Dedifferentiated amniotic fluid mesenchymal stem cell (primary cell): ENCODE results near the gene OR51T1.
A peak's percentile ranks its signal among the peaks of the same experiment; 100 is the strongest.
"Not testable (repeated sequence)": the region's sequence is repeated elsewhere in the genome, so short reads cannot be mapped to it uniquely, and the experiment has no call there.

Experiments
- DNase-seq: peaks from one replicate; pipeline ENCODE4 v3.0.0-alpha.2; 2016; ENCODE audit errors: extremely low spot score

OR51T1 gene, protein sequence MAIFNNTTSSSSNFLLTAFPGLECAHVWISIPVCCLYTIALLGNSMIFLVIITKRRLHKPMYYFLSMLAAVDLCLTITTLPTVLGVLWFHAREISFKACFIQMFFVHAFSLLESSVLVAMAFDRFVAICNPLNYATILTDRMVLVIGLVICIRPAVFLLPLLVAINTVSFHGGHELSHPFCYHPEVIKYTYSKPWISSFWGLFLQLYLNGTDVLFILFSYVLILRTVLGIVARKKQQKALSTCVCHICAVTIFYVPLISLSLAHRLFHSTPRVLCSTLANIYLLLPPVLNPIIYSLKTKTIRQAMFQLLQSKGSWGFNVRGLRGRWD

DNA sequence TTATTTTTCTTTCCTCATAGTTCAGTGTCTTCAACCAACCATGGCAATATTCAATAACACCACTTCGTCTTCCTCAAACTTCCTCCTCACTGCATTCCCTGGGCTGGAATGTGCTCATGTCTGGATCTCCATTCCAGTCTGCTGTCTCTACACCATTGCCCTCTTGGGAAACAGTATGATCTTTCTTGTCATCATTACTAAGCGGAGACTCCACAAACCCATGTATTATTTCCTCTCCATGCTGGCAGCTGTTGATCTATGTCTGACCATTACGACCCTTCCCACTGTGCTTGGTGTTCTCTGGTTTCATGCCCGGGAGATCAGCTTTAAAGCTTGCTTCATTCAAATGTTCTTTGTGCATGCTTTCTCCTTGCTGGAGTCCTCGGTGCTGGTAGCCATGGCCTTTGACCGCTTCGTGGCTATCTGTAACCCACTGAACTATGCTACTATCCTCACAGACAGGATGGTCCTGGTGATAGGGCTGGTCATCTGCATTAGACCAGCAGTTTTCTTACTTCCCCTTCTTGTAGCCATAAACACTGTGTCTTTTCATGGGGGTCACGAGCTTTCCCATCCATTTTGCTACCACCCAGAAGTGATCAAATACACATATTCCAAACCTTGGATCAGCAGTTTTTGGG is at the start of gene OR51T1:
Gene OR51T1, plus strand, starts transcription at position 41 of the 641 bp plus-strand sequence. Its CDS starts 0 bp downstream, at position 41.
- DNase-seq, result no peak

DNA sequence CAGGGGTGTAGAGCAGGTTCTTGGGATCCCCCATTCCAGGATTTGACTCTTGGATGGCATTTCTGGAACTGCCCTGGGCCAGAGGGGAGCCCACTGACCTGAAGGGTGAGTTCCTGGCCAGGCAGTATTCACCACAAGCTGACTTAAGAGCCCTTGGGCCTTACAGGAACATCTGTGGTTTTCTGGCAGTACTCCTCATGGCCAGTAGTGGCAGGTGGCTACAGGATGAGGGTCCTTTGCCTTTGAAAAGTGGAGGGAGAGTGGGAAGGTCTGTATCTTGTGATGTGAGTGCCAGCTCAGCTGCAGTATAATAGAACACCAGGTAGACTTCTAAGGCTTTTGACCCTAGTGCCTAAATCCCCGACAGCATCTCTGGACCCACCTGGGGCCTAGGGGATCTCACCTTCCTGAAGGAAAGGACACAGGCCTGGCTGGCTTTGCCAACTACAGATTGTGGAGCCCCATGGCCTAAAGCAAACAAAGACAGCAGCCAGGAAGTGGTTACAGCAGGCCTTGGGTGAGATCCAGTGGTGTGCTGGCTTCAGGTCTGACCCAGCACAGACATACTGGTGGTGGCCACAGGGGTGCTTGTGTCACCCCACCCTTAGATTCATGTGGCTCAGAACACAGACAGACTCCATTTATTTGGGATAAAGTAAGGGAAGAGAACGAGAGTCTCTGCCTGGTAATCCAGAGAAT is 41.7 kb upstream of the OR51T1 start:
- DNase-seq, result no peak

DNA sequence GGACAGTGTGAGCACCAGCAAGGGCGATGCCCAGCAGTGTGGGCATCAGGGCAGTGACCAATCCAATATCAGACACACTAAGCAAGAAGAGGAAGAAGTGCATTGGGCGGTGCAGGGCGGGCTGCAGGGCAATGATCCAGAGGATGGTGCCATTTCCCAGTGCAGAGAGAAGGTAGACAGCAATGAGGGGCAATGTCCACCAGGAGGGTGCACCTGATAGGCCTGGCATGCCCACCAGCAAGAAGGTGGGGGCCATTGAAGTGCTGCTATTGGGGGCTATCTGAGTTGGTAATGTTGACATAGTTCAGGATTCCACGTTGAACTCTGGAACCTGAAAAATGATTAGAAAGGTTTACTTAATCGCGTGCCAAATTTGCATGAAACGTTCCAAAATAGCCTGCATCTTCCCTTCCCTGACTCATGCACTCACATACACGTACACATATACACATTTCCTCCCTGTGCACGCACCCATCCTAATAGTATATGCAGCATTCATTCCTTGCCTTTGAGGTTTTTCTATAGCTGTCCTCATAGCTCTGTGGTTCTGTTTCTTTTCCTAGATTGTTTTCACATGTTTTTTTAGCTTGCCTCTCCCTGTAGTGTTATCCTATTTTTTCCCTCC is 32.7 kb upstream of the OR51T1 start, which contains the start of gene OR51S1:
Gene OR51S1, minus strand, starts transcription at position 301 of the 625 bp plus-strand sequence. Its CDS starts 0 bp downstream, at position 301.
- no peak for DNase-seq

DNA sequence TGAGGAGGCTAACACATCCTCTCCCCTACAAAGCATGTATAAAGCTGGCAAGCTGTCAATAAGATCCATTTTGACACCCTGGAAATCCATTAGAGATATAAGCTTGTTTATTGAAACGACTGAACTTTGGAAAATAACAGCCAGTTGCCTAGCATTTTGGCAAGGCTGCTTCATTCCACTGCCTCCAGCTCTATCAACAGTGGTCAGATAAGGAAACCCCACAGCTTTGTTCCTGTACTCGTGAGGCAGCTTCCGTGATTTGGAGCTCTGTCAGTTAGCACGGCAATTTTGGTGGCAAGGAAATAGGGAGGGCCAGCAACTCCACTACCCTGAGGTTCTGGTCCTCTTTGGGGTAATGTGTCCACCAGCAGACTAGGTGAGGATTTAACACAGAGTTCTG is 30.7 kb upstream of the OR51T1 start:
- DNase-seq, result no peak

DNA sequence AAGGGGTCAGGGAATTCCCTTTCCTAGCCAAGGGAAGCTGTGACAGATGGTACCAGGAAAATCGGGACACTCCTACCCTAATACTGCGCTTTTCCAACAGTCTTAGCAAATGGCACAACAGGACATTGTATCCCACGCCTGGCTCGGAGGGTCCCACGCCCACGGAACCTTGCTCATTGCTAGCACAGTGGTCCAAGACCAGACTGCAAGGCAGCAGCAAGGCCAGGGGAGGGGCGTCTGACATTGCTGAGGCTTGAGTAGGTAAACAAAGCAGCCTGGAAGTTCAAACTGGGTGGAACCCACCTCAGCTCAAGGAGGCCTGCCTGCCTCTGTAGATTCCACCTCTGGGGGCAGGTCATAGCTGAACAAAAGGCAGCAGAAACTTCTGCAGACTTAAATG is 27.4 kb upstream of the OR51T1 start:
- DNase-seq, result not testable (repeated sequence)

DNA sequence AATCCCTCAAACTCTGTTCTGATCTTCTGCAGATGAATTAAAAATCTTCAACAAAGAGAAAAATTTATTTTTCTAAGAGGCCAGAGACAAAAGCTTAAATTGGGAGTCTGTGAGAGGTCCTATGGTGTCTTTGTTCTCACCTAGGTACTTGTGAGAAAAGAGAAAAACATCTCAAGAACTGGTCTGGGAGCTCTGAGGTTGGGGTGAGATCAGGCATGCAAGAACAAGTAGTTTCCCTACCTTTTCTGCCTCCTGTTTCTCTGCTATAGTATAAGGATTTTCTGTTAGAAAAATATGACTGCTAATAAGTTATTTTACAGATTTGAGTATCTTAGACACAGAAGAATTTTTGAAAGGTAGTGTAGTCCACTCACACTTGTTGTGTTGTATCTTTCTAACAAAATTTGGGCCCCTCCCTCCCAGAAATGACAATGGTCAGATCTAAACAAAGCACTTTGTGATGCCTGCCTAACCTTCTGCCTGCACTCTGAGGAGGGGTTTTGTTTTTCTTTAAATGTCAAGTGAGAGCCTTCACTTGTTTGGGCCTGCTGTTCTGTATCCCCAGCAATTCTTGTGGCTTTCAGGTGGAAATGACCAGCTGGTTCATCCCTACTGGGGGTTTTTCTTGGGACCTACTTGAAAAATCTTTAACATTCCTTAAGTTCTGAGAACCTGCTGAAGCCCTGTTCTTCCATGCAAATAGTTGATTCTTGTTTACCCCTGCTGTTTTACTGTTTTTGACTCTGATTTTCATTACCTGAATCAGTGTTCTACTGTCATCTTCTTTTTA is 19.1 kb upstream of the OR51T1 start:
- DNase-seq, result no peak

DNA sequence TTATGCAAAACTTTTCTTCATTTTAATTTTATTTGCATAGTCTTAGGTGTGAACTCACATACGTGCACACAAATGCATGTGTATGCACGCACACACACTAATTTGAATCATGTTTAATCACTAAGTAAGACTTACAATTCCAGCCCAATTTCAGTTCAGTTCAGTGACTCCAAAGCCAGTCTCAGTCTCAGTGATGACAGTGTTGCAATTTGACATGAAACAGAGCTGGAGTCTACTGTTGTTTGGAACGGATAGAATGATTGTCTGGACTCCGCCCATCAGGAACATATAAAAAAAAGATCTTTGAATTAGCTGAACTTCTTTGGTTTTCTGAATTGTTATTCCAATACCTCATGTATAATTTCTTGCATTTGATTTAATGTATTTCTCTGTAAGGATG is 17.8 kb upstream of the OR51T1 start:
- DNase-seq, result no peak

DNA sequence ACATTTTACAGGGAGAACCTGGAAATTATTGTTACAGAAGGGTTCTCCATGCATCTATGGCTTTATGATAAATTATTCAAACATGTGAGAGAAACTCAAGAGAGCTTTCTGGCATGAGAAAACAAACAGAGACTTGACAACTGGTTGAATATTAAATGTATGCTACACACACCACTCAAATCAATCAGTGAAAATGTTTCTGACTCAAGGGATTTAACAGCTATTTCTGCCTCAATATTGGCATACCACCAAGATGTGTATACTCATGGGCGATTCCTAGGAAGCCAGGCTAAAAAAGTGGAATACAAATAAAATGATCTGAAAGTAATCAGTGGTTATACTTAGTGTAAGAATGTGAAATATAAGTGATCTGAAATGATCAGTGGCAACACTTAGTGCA is 15.8 kb upstream of the OR51T1 start:
- no peak for DNase-seq

DNA sequence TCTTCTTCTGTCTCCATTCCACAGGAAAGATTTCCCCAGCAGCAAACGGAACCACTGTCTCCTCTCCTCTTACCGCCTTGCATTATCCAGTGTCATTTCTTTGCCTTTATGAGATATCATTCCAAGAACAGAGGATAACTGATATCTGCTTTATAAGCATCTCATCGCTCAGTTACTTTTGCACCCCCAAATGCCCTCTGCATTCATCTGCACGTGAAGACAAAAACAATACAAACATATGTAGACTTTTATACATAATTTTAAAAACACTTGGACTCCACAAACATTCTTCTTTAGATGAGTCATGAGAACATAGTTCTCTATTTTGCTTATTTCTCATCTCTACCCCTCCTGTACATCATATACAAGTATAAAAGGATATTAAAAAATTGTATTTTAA is 512 bp upstream of the OR51T1 start:
- no peak for DNase-seq

DNA sequence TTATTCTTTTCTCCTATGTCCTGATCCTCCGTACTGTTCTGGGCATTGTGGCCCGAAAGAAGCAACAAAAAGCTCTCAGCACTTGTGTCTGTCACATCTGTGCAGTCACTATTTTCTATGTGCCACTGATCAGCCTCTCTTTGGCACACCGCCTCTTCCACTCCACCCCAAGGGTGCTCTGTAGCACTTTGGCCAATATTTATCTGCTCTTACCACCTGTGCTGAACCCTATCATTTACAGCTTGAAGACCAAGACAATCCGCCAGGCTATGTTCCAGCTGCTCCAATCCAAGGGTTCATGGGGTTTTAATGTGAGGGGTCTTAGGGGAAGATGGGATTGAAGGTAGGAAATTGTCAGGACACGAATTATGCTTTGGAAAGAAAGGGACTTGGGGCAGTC is 843 bp downstream of the OR51T1 start:
- no peak for DNase-seq

DNA sequence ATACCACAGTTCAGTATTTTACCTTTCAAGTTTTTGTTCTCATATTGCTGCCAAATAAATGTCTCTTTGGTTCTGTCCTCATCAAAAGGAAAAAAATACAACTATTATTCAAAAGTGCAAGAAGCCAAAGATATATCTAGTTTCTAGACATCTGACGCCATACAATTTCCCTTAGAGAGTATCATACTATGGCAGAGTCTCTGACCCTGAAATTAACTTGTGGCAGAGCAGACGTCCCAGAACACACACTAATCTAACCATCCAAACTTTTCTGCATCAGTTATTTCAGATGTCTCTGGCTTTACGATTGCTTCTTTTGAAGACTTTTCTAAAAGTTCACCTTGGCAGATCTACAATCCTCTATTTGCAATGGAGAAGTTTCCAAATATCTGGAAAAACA is 2.7 kb downstream of the OR51T1 start:
- no peak for DNase-seq

DNA sequence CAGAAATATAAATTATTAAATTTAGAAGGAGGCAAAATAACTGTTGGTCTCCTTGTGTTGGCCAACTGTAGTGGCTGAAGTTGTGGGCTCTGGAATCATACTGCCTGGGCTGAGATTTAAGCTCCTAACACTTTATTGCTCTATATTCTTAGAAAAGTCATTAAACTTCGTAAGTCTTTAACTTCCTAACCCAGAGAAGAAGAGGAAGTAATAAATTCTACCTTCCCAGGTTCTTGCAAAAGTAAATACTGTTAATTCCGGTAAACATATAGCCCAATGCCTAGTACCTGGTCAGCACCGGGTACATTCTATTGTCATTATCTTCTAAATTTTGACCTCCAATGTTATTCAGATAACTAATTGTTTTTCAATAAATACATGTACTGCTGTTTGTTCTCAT is 4.5 kb downstream of the OR51T1 start:
- DNase-seq, result no peak

DNA sequence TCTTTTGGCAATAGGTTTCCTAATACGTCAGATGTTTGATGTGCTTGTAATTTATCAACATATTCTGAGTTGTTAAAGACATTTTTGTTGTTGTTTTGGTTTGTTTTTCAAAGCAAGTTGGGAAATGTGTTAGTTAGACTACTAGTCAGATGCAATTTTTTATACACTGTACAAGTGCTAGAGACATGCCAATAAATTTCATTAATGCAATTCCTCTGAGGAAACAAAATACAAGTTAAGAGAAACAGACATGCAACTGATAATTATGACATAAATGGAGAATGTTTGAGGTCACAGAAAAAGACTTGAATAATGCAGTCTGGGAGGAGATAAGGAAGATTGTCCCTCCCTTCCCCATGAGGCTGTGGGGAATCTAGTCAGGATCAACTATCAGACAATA is 5.9 kb downstream of the OR51T1 start:
- DNase-seq, result no peak

DNA sequence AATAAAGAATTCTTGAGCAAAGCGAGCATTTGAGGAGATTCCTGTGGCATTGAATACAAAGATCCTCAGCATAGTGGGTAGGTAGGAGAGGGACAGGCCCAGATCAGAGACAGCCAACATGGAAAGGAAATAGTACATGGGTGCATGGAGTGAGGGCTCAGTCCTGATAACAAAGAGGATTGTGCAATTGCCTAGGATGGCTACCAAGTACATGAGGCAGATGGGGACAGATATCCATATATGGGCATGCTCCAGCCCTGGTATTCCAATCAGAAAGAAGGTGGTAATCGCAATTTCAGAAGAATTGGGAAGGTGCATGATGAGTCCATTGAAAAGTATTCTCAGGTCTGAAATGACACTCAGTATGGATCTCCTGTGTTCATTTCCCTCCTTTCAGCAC is 8.6 kb downstream of the OR51T1 start:
- DNase-seq, result no peak

DNA sequence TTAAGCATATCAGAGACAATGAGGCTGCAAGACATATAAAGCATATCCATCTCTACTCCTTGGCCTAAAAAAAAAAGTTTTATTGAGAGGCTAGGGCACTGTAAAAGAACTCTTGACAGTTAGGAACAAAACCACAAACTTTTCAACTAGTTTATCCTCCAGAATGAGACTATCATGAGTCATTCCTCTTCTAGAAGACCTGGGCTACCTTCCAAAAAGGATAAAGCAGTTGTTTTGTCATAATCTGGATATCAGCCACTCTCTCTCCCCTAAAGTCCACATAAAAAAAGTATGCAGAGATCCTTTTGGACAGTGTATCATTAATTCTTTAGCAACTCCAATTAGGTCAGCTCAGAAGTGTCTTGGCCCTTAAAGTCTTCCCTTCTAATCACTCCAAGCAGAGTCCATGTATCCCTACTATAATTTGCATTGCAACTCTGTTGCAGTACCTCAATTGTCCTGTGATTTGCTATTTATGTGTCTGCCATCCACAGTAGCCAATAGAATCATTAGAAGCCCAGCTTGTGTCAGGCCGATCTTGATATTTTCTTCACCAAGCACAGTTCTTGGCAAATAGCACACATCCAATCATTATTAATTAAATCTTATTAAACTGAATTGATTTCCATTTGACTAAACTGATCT is 10.4 kb downstream of the OR51T1 start:
- DNase-seq, result peak; percentile 16

DNA sequence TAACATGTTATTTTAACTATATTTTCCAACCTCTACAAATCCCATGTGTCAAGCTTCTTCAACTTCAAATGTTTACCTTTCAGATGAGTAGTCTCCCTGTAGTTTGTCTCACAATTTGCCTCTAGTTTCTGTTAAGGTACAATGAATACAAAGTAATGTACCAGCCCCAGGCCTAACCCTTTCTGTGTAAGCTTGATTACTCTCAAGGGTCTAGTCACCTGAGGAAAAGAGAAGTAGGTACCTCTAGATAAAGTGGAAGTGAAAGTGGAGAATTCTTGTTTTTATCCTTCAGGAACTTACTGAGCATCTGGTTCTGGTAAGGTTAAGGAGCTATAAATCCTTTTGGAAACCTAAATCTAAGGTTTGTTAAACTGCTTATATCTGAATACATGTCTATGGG is 21.8 kb downstream of the OR51T1 start, which contains the start of gene OR51A7:
Gene OR51A7, plus strand, starts transcription at position 300 of the 400 bp plus-strand sequence. CDS start 3,587 bp downstream, outside the sequence.
- no peak for DNase-seq

DNA sequence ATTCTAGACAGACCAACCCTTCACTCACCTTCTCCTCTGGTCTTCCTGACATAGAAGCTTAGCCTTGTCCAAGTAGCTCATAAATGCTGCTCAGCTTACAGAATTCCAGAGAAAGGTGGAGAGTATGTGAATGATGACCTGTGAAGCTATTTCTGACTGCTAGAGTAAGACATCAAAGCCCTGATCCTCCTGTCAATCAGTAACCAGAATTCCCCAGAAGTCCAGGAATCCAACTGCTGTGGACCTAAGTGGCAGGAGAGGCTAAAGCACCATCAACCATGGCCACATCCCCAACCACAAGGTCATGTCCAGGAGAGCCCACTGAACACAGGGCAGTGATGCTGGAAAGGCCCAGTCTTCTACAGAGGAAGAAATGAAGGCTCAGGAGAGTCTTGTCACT is 34.9 kb downstream of the OR51T1 start:
- no peak for DNase-seq

DNA sequence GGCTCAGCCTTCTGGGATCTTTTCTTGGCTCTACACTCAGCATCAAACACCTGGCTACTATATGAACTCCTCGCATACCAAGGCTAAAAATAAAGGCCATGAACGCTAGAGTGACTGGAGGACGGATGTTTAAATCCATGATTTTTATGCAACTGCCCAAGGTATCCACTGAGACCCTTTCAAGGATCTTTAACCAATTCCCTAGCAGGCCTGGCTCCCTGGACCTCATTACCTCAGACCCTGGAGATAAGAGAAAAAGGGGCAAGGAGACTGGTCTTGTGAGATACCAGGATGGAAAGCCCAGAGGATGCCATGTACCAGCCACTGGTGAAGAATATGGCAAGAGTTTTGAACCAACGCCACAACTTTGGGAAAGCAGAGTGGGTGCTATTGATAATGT is 37.5 kb downstream of the OR51T1 start, which contains the start of gene OR51G2:
Gene OR51G2, minus strand, starts transcription at position 101 of the 400 bp plus-strand sequence. CDS start 3,687 bp downstream, outside the sequence.
- DNase-seq, result no peak

DNA sequence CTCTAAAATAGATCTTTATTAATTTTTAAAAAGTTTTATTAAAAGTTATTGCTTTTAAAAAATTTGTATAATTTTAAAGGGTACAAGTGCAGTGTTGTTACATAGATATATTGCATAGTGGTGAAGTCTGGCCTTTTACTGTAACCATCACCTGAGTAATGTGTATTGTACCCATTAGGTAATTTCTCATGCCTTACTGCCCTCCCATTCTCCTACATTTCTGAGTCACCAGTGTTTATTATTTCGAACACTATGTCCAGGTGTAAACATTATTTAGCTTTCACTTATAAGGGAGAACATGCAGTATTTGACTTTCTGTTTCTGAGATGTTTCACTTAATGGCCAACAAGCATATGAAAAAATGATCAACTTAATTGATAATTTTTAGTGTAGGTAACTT is 40.1 kb downstream of the OR51T1 start:
- no peak for DNase-seq

DNA sequence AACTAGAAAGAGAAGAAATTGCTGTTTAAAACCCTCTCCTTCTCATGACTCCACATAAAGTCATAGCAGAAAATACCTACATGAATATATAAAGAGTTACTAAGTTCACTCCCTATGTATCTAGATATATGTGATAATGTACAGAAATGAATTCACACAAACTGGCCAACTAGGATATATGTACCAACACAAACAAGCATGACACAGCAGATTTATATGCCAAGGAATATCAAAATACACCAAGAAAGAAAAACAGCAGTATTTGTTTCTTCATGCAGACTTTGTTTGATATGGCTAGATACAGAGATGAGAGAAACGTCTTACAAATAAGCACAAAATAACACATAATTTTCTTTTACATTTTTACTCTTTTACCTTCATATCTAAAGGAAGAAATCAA is 40.6 kb downstream of the OR51T1 start:
- DNase-seq, result no peak

DNA sequence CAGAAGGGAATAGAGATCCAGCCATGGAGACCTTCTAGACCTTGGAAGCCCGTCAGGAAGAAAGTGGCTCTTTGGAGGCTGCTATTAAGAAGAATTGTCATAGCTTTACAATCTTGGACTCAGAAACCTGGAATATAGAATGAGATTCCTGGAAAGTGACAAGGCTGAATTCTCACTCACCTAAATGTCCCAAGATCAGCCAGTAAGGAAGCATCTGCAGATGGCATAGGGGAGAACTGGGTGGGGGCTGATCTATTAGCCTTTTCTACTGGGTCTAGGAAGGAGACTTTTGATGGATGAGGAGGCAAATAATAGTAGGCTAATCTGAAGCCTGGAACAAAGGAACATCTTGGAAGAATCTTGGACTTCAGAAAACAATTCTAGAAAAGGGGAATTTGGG is 42.5 kb downstream of the OR51T1 start, which contains the start of gene OR51G1:
Gene OR51G1, minus strand, starts transcription at position 101 of the 400 bp plus-strand sequence. Its CDS starts 0 bp downstream, at position 101.
- no peak for DNase-seq
